HEK293 (cell line): ENCODE results near the gene RGS12.
A peak's percentile ranks its signal among the peaks of the same experiment; 100 is the strongest.

Source experiments
- GFI1B ChIP-seq: fragments of 450-650 bp; formaldehyde crosslinking; IDR thresholded peaks from 2 replicates; pipeline ENCODE4 v1.5.1; 2016; ENCODE audit warnings: missing biosample characterization, missing genetic modification characterization
- GLIS2 ChIP-seq: fragments of 450-650 bp; formaldehyde crosslinking; IDR thresholded peaks from 2 replicates; pipeline ENCODE4 v1.5.1; 2016; ENCODE audit warnings: missing biosample characterization, missing genetic modification characterization
- HOXD13 ChIP-seq: sonication (generic); formaldehyde crosslinking; IDR thresholded peaks from 2 replicates; pipeline ENCODE4 v1.8.0; 2022; ENCODE audit warnings: missing genetic modification reagents, borderline replicate concordance
- IKZF3 ChIP-seq: fragments of 450-650 bp; IDR thresholded peaks from 2 replicates; pipeline ENCODE4 v1.5.0; 2018; ENCODE audit warnings: missing biosample characterization, mild to moderate bottlenecking, missing genetic modification characterization, moderate library complexity
- KLF7 ChIP-seq: fragments of 450-650 bp; formaldehyde crosslinking; IDR thresholded peaks from 2 replicates; pipeline ENCODE4 v1.5.1; 2016; ENCODE audit warnings: missing biosample characterization, missing genetic modification characterization, borderline replicate concordance
- MEIS1 ChIP-seq: sonication (generic); formaldehyde crosslinking; IDR thresholded peaks from 2 replicates; pipeline ENCODE4 v1.8.1; 2022; ENCODE audit warnings: missing genetic modification reagents, mild to moderate bottlenecking, borderline replicate concordance
- SCRT1 ChIP-seq: fragments of 450-650 bp; formaldehyde crosslinking; IDR thresholded peaks from 2 replicates; pipeline ENCODE4 v1.5.1; 2016; ENCODE audit warnings: missing biosample characterization, missing genetic modification characterization, borderline replicate concordance
- ZBTB11 ChIP-seq: fragments of 450-650 bp; formaldehyde crosslinking; conservative IDR thresholded peaks from 2 replicates; pipeline ENCODE4 v1.5.1; 2016; ENCODE audit warnings: low read depth, missing biosample characterization, missing genetic modification characterization
- ZBTB7A ChIP-seq: fragments of 450-650 bp; formaldehyde crosslinking; IDR thresholded peaks from 2 replicates; pipeline ENCODE4 v1.5.1; 2016; ENCODE audit warnings: low read depth, missing biosample characterization, missing genetic modification characterization
- ZNF138 ChIP-seq: fragments of 450-650 bp; formaldehyde crosslinking; IDR thresholded peaks from 2 replicates; pipeline ENCODE4 v1.5.1; 2016; ENCODE audit warnings: missing biosample characterization, missing genetic modification characterization, borderline replicate concordance
- ZNF146 ChIP-seq: fragments of 450-650 bp; formaldehyde crosslinking; IDR thresholded peaks from 2 replicates; pipeline ENCODE4 v1.5.1; 2016; ENCODE audit warnings: missing biosample characterization, missing genetic modification characterization
- ZNF148 ChIP-seq: fragments of 450-650 bp; formaldehyde crosslinking; IDR thresholded peaks from 2 replicates; pipeline ENCODE4 v1.5.0; 2017; ENCODE audit warnings: missing biosample characterization, missing genetic modification characterization, borderline replicate concordance
- ZNF155 ChIP-seq: fragments of 450-650 bp; formaldehyde crosslinking; IDR thresholded peaks from 2 replicates; pipeline ENCODE4 v1.5.1; 2016; ENCODE audit warnings: missing biosample characterization, missing genetic modification characterization
- ZNF157 ChIP-seq: fragments of 450-650 bp; formaldehyde crosslinking; IDR thresholded peaks from 2 replicates; pipeline ENCODE4 v1.5.1; 2016; ENCODE audit warnings: missing biosample characterization, missing genetic modification characterization
- ZNF175 ChIP-seq: fragments of 450-650 bp; formaldehyde crosslinking; IDR thresholded peaks from 2 replicates; pipeline ENCODE4 v1.5.1; 2016; ENCODE audit warnings: missing biosample characterization, missing genetic modification characterization
- ZNF221 ChIP-seq: fragments of 450-650 bp; formaldehyde crosslinking; IDR thresholded peaks from 2 replicates; pipeline ENCODE4 v1.5.1; 2017; ENCODE audit warnings: missing biosample characterization, missing genetic modification characterization, borderline replicate concordance
- ZNF23 ChIP-seq: fragments of 450-650 bp; formaldehyde crosslinking; IDR thresholded peaks from 2 replicates; pipeline ENCODE4 v1.5.1; 2016; ENCODE audit warnings: missing biosample characterization, missing genetic modification characterization, borderline replicate concordance
- ZNF24 ChIP-seq: fragments of 450-650 bp; formaldehyde crosslinking; IDR thresholded peaks from 2 replicates; pipeline ENCODE4 v1.5.1; 2016; ENCODE audit warnings: missing biosample characterization, missing genetic modification characterization
- ZNF366 ChIP-seq: fragments of 450-650 bp; formaldehyde crosslinking; conservative IDR thresholded peaks from 2 replicates; pipeline ENCODE4 v1.5.1; 2016; ENCODE audit warnings: missing biosample characterization, missing genetic modification characterization
- ZNF37A ChIP-seq: fragments of 450-650 bp; IDR thresholded peaks from 2 replicates; pipeline ENCODE4 v1.5.1; 2018; ENCODE audit warnings: missing biosample characterization, missing genetic modification characterization
- ZNF488 ChIP-seq: fragments of 450-650 bp; formaldehyde crosslinking; IDR thresholded peaks from 2 replicates; pipeline ENCODE4 v1.5.1; 2016; ENCODE audit warnings: missing biosample characterization, missing genetic modification characterization
- ZNF501 ChIP-seq: fragments of 450-650 bp; formaldehyde crosslinking; IDR thresholded peaks from 2 replicates; pipeline ENCODE4 v1.5.1; 2016; ENCODE audit warnings: missing biosample characterization, missing genetic modification characterization
- ZNF621 ChIP-seq: fragments of 450-650 bp; formaldehyde crosslinking; IDR thresholded peaks from 2 replicates; pipeline ENCODE4 v1.5.1; 2017; ENCODE audit warnings: missing biosample characterization, missing genetic modification characterization
- ZNF677 ChIP-seq: fragments of 450-650 bp; IDR thresholded peaks from 2 replicates; pipeline ENCODE4 v1.5.0; 2018; ENCODE audit warnings: missing biosample characterization, mild to moderate bottlenecking, missing genetic modification characterization, moderate library complexity
- ZSCAN30 ChIP-seq: fragments of 450-650 bp; IDR thresholded peaks from 2 replicates; pipeline ENCODE4 v1.5.1; 2018; ENCODE audit warnings: missing biosample characterization, mild to moderate bottlenecking, missing genetic modification characterization, moderate library complexity
- ZSCAN5A ChIP-seq: fragments of 450-650 bp; formaldehyde crosslinking; IDR thresholded peaks from 2 replicates; pipeline ENCODE4 v1.5.1; 2016; ENCODE audit warnings: missing biosample characterization, missing genetic modification characterization
- TF ChIP-seq, protein P1 (sequence below): sonication (generic); formaldehyde crosslinking; IDR thresholded peaks from 2 replicates; pipeline ENCODE4 v1.8.1; 2022; ENCODE audit warnings: mild to moderate bottlenecking, moderate library complexity, missing genetic modification reagents
- TF ChIP-seq, protein P2 (sequence below): fragments of 450-650 bp; formaldehyde crosslinking; IDR thresholded peaks from 2 replicates; pipeline ENCODE4 v1.5.1; 2016; ENCODE audit warnings: missing biosample characterization, missing genetic modification characterization

RGS12 gene

GRCh38 chr4:3292571-3293400 is at the start of gene RGS12 (continued):
- TF ChIP-seq SCRT1 (no peak), ZNF138 (tag by site-specific recombination) (no peak), ZBTB11 (peak; percentile 85), ZSCAN5A (no peak; the same call in 1 of the 2 replicates), ZNF366 (peak; percentile 69; the same call in 1 of the 2 replicates), ZNF157 (tag by site-specific recombination) (no peak), ZBTB7A (tag by site-specific recombination) (no peak), ZNF221 (tag by site-specific recombination) (no peak), ZSCAN30 (no peak), ZNF146 (tag by site-specific recombination) (no peak), ZNF677 (tag by site-specific recombination) (no peak), ZNF175 (tag by site-specific recombination) (no peak), KLF7 (tag by site-specific recombination) (no peak), ZNF23 (tag by site-specific recombination) (no peak), ZNF155 (tag by site-specific recombination) (no peak), ZNF488 (tag by site-specific recombination) (no peak), ZNF148 (no peak), ZNF621 (tag by site-specific recombination) (no peak), GLIS2 (tag by site-specific recombination) (peak; percentile 62), IKZF3 (tag by site-specific recombination) (peak; percentile 9; the same call in 1 of the 2 replicates), MEIS1 (CRISPR knock-in tag) (no peak), GFI1B (tag by site-specific recombination) (no peak), ZNF37A (tag by site-specific recombination) (no peak), HOXD13 (CRISPR knock-in tag) (no peak), ZNF501 (tag by site-specific recombination) (0 out of 2 replicates have a peak, but pooled peaks have one; percentile 37), ZNF24 (tag by site-specific recombination) (no peak)
- TF ChIP-seq, protein P1, sequence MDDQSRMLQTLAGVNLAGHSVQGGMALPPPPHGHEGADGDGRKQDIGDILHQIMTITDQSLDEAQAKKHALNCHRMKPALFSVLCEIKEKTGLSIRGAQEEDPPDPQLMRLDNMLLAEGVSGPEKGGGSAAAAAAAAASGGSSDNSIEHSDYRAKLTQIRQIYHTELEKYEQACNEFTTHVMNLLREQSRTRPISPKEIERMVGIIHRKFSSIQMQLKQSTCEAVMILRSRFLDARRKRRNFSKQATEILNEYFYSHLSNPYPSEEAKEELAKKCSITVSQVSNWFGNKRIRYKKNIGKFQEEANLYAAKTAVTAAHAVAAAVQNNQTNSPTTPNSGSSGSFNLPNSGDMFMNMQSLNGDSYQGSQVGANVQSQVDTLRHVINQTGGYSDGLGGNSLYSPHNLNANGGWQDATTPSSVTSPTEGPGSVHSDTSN (CRISPR knock-in tag): no peak
- TF ChIP-seq, protein P2, sequence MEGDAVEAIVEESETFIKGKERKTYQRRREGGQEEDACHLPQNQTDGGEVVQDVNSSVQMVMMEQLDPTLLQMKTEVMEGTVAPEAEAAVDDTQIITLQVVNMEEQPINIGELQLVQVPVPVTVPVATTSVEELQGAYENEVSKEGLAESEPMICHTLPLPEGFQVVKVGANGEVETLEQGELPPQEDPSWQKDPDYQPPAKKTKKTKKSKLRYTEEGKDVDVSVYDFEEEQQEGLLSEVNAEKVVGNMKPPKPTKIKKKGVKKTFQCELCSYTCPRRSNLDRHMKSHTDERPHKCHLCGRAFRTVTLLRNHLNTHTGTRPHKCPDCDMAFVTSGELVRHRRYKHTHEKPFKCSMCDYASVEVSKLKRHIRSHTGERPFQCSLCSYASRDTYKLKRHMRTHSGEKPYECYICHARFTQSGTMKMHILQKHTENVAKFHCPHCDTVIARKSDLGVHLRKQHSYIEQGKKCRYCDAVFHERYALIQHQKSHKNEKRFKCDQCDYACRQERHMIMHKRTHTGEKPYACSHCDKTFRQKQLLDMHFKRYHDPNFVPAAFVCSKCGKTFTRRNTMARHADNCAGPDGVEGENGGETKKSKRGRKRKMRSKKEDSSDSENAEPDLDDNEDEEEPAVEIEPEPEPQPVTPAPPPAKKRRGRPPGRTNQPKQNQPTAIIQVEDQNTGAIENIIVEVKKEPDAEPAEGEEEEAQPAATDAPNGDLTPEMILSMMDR: 0 out of 2 replicates have a peak, but pooled peaks have one; percentile 8
